HEK293T (cell line): ENCODE results near the gene COASY.

ENCODE experiments used
- CTCF ChIA-PET: fragments of 350-600 bp; formaldehyde crosslinking; extraction: SDS; loops from one replicate; lab custom pipeline; 2021; ENCODE audit warnings: antibody characterized with exemption, inconsistent platforms; lab: Yijun Ruan, JAX
- POLR2A ChIA-PET: fragments of 350-600 bp; formaldehyde crosslinking; extraction: SDS; loops from one replicate; lab custom pipeline; 2020; ENCODE audit warnings: antibody characterized with exemption, inconsistent platforms; lab: Yijun Ruan, JAX
- DNase-seq: peaks from one replicate; pipeline ENCODE4 v3.0.0; 2012; ENCODE audit warnings: mixed read lengths; ENCODE audit errors: extremely low spot score
- ARNT ChIP-seq: fragments of 450-650 bp; IDR thresholded peaks from 2 replicates; pipeline ENCODE4 v1.6.1; 2017; ENCODE audit warnings: mild to moderate bottlenecking
- BHLHE40 ChIP-seq: fragments of 450-650 bp; IDR thresholded peaks from 2 replicates; pipeline ENCODE4 v1.6.1; 2016; ENCODE audit warnings: mild to moderate bottlenecking, moderate library complexity, borderline replicate concordance
- CTBP1 ChIP-seq: fragments of 450-650 bp; IDR thresholded peaks from 2 replicates; pipeline ENCODE4 v1.6.1; 2016; ENCODE audit warnings: borderline replicate concordance
- ELF4 ChIP-seq: fragments of 450-650 bp; IDR thresholded peaks from 2 replicates; pipeline ENCODE4 v1.6.1; 2017; ENCODE audit warnings: antibody characterized with exemption
- FOXA1 ChIP-seq: fragments of 450-650 bp; IDR thresholded peaks from 2 replicates; pipeline ENCODE4 v1.6.1; 2016; ENCODE audit warnings: mild to moderate bottlenecking
- FOXK2 ChIP-seq: fragments of 450-650 bp; IDR thresholded peaks from 2 replicates; pipeline ENCODE4 v1.6.1; 2016; ENCODE audit warnings: mild to moderate bottlenecking
- FOXM1 ChIP-seq: fragments of 450-650 bp; IDR thresholded peaks from 2 replicates; pipeline ENCODE4 v1.6.1; 2017; ENCODE audit warnings: mild to moderate bottlenecking, borderline replicate concordance
- HDGF ChIP-seq: fragments of 450-650 bp; IDR thresholded peaks from 2 replicates; pipeline ENCODE4 v1.6.1; 2017; ENCODE audit warnings: antibody characterized with exemption, borderline replicate concordance
- L3MBTL2 ChIP-seq: fragments of 450-650 bp; conservative IDR thresholded peaks from 2 replicates; pipeline ENCODE4 v1.6.1; 2016; ENCODE audit warnings: mild to moderate bottlenecking
- LEF1 ChIP-seq: fragments of 450-650 bp; IDR thresholded peaks from 2 replicates; pipeline ENCODE4 v1.6.1; 2017; ENCODE audit warnings: mild to moderate bottlenecking, borderline replicate concordance
- NFRKB ChIP-seq: fragments of 450-650 bp; IDR thresholded peaks from 2 replicates; pipeline ENCODE4 v1.6.1; 2016; ENCODE audit warnings: mild to moderate bottlenecking, moderate library complexity
- PKNOX1 ChIP-seq: fragments of 450-650 bp; IDR thresholded peaks from 2 replicates; pipeline ENCODE4 v1.6.1; 2016
- SP1 ChIP-seq: fragments of 450-650 bp; IDR thresholded peaks from 2 replicates; pipeline ENCODE4 v1.6.1; 2017
- SUZ12 ChIP-seq: fragments of 450-650 bp; IDR thresholded peaks from 2 replicates; pipeline ENCODE4 v1.6.1; 2016; ENCODE audit warnings: mild to moderate bottlenecking
- TARDBP ChIP-seq: fragments of 450-650 bp; IDR thresholded peaks from 2 replicates; pipeline ENCODE4 v1.6.1; 2016
- ZNF384 ChIP-seq: fragments of 450-650 bp; IDR thresholded peaks from 2 replicates; pipeline ENCODE4 v1.6.1; 2016

COASY gene

GRCh38 chr17:42603318-42603717 is 41.4 kb downstream of the COASY start:
- DNase-seq, result no peak
- TF ChIP-seq HDGF, result no peak
- no peak for TF ChIP-seq FOXM1
- TF ChIP-seq ARNT, result no peak
- ChIA-PET CTCF (no interaction called here), POLR2A (no interaction called here)

- CTCF ChIA-PET, result interaction anchor here (0.5 to 3.1 kb wide), 6 partner anchors 25 to 943 kb away, joined by 4 to 25 read pairs (median 6); partner anchors contain the start of gene PSMC3IP
- no peak for DNase-seq
- no peak for TF ChIP-seq NFRKB
- TF ChIP-seq FOXK2, result no peak
- TF ChIP-seq L3MBTL2, result no peak
- no peak for TF ChIP-seq FOXA1
- no peak for TF ChIP-seq ARNT
- no peak for TF ChIP-seq SP1
- no peak for TF ChIP-seq TARDBP
- no peak for TF ChIP-seq BHLHE40
- TF ChIP-seq ELF4, result no peak
- TF ChIP-seq CTBP1, result no peak
- TF ChIP-seq SUZ12, result no peak
- TF ChIP-seq FOXM1, result no peak
- POLR2A ChIA-PET, result interaction anchor here (0.6 to 3.7 kb wide), 18 partner anchors 8 to 71 kb away, joined by 3 to 88 read pairs (median 8); partner anchors contain the start of genes PLEKHH3 and PSMC3IP
Observed at GRCh38 chr17:42607769-42608168, 45.8 kb downstream of the COASY start.

- CTCF ChIA-PET, result interaction anchor here (0.5 to 3.1 kb wide), 5 partner anchors 26 to 944 kb away, joined by 4 to 25 read pairs (median 5); partner anchors contain the start of gene PSMC3IP
- POLR2A ChIA-PET, result interaction anchor here (0.6 to 3.7 kb wide), 41 partner anchors 9 to 919 kb away, joined by 3 to 88 read pairs (median 4); partner anchors contain the start of genes EIF1, PLEKHH3, PSMC3IP and TUBG2
- no peak for TF ChIP-seq FOXM1
- no peak for TF ChIP-seq ARNT
- DNase-seq, result no peak
Observed at GRCh38 chr17:42608305-42609181, 46.6 kb downstream of the COASY start.

- POLR2A ChIA-PET, result interaction anchor here (0.6 to 3.7 kb wide), 37 partner anchors 10 to 920 kb away, joined by 3 to 88 read pairs (median 5); partner anchors contain the start of genes EIF1, PLEKHH3, PSMC3IP and TUBG2
- peak; percentile 99 for DNase-seq
- no peak for TF ChIP-seq BHLHE40
- TF ChIP-seq L3MBTL2, result peak; percentile 75
- no peak for TF ChIP-seq FOXA1
- no peak for TF ChIP-seq NFRKB
- no peak for TF ChIP-seq ZNF384
- TF ChIP-seq PKNOX1, result peak; percentile 97
- no peak for TF ChIP-seq LEF1
- no peak for TF ChIP-seq CTBP1
- TF ChIP-seq TARDBP, result no peak
- TF ChIP-seq SP1, result no peak
- no peak for TF ChIP-seq ELF4
- peak; percentile 90; the same call in 1 of the 2 replicates for TF ChIP-seq HDGF
- TF ChIP-seq FOXK2, result no peak
- TF ChIP-seq ARNT, result no peak
- no peak for TF ChIP-seq SUZ12
- no peak for TF ChIP-seq FOXM1
- CTCF ChIA-PET, result interaction anchor here (1.5 to 3.1 kb wide), 2 partner anchors 31 to 70 kb away, joined by 4 to 25 read pairs; partner anchors contain the start of gene PSMC3IP
Observed at GRCh38 chr17:42609182-42609813, 47.4 kb downstream of the COASY start, which contains the start of the genes RETREG3 and TUBG1. RETREG3 (minus strand) TSS chr17:42609374; CDS start chr17:42609324, 50 bp downstream. TUBG1 (plus strand) TSS chr17:42609683; CDS start chr17:42609738, 55 bp downstream.

- CTCF ChIA-PET, result interaction anchor here (1.5 to 3.1 kb wide), 2 partner anchors 32 to 69 kb away, joined by 4 to 25 read pairs; partner anchors contain the start of gene PSMC3IP
- DNase-seq, result peak; percentile 30
- POLR2A ChIA-PET, result interaction anchor here (0.6 to 3.7 kb wide), 31 partner anchors 9 to 164 kb away, joined by 3 to 88 read pairs (median 5); partner anchors contain the start of genes PLEKHH3, PSMC3IP, TUBG2 and VPS25
Observed at GRCh38 chr17:42609814-42610801, 48.2 kb downstream of the COASY start.

- TF ChIP-seq FOXK2, result no peak
- no peak for TF ChIP-seq LEF1
- no peak for TF ChIP-seq ELF4
- TF ChIP-seq L3MBTL2, result no peak
- TF ChIP-seq SP1, result no peak
- TF ChIP-seq FOXA1, result no peak
- TF ChIP-seq BHLHE40, result no peak
- TF ChIP-seq SUZ12, result no peak
- TF ChIP-seq FOXM1, result no peak
- no peak for TF ChIP-seq NFRKB
- CTCF ChIA-PET, result interaction anchor here (0.6 kb wide), 1 partner anchor 35 kb away, joined by 3 read pairs; no protein-coding TSS in a partner anchor
- POLR2A ChIA-PET, result interaction anchor here (1.1 kb wide), 1 partner anchor 67 kb away, joined by 3 read pairs; no protein-coding TSS in a partner anchor
- DNase-seq, result no peak
Observed at GRCh38 chr17:42612013-42612412, 50.1 kb downstream of the COASY start.
